GM23248 (cell line): ENCODE data around the gene SEMA3D. TPM values are rescaled to one million over a fixed set of nuclear protein-coding genes. Genes with fewer than 3 reads are reported as not detected.

Experiments used
- DNase-seq: peaks from one replicate; pipeline ENCODE4 v3.0.0-alpha.2; 2015
- H2AFZ ChIP-seq: fragments of 200-600 bp; sonication (generic); 2 replicates; pipeline ENCODE4 v1.6.1; 2016; ENCODE audit warnings: antibody characterized with exemption
- H3F3A ChIP-seq: fragments of 200-600 bp; sonication (generic); 2 replicates; pipeline ENCODE4 v1.6.1; 2016; ENCODE audit warnings: mild to moderate bottlenecking, antibody characterized with exemption, mixed run types; ENCODE audit not compliant: insufficient read depth
- H3K27ac ChIP-seq: fragments of 200-600 bp; sonication (generic); 2 replicates; pipeline ENCODE4 v1.5.1; 2016; ENCODE audit warnings: mild to moderate bottlenecking
- H3K27me3 ChIP-seq: fragments of 200-600 bp; sonication (generic); replicated peaks from 2 replicates; pipeline ENCODE4 v1.6.1; 2016; ENCODE audit warnings: mild to moderate bottlenecking; ENCODE audit not compliant: insufficient read depth
- H3K36me3 ChIP-seq: fragments of 200-600 bp; sonication (generic); 2 replicates; pipeline ENCODE4 v1.6.1; 2016; ENCODE audit warnings: low read depth, mild to moderate bottlenecking
- H3K4me1 ChIP-seq: fragments of 200-600 bp; sonication (generic); 2 replicates; pipeline ENCODE4 v1.6.1; 2016; ENCODE audit warnings: mild to moderate bottlenecking; ENCODE audit not compliant: insufficient read depth
- H3K4me2 ChIP-seq: fragments of 200-600 bp; sonication (generic); one replicate; pipeline ENCODE4 v1.6.1; 2016; ENCODE audit warnings: mild to moderate bottlenecking; ENCODE audit not compliant: unreplicated experiment
- H3K4me3 ChIP-seq: fragments of 200-600 bp; sonication (generic); 2 replicates; pipeline ENCODE4 v1.5.1; 2016; ENCODE audit warnings: mild to moderate bottlenecking
- H3K79me2 ChIP-seq: fragments of 200-600 bp; sonication (generic); 2 replicates; pipeline ENCODE4 v1.6.1; 2016; ENCODE audit warnings: mild to moderate bottlenecking; ENCODE audit not compliant: insufficient read depth
- H3K9ac ChIP-seq: fragments of 200-600 bp; sonication (generic); 2 replicates; pipeline ENCODE4 v1.6.1; 2016; ENCODE audit warnings: mild to moderate bottlenecking
- H3K9me2 ChIP-seq: fragments of 200-600 bp; sonication (generic); 2 replicates; pipeline ENCODE4 v1.6.1; 2016; ENCODE audit warnings: mixed run types, mild to moderate bottlenecking, moderate library complexity; ENCODE audit not compliant: insufficient read depth
- H3K9me3 ChIP-seq: fragments of 200-600 bp; sonication (generic); one replicate; pipeline ENCODE4 v1.6.1; 2017; ENCODE audit warnings: low read depth
- H4K20me1 ChIP-seq: fragments of 200-600 bp; sonication (generic); 2 replicates; pipeline ENCODE4 v1.6.0; 2016; ENCODE audit not compliant: insufficient read depth
- EZH2 ChIP-seq: fragments of 200-600 bp; sonication (generic); IDR thresholded peaks from 2 replicates; pipeline ENCODE4 v1.6.1; 2018; ENCODE audit warnings: antibody characterized with exemption, mild to moderate bottlenecking; ENCODE audit not compliant: insufficient read depth, poor library complexity, severe bottlenecking
- EZH2phosphoT487 ChIP-seq: fragments of 200-600 bp; sonication (generic); IDR thresholded peaks from 2 replicates; pipeline ENCODE4 v1.6.1; 2018; ENCODE audit warnings: antibody characterized with exemption, moderate library complexity, mild to moderate bottlenecking, low read depth; ENCODE audit not compliant: insufficient read depth
- WGBS, 2 experiments: methylation state at CpG; one replicate each; pipeline ENCODE4 v1.1.6; 2015 to 2017; ENCODE audit warnings: low lambda C conversion rate in 2 of 2, low coverage in 1 of 2; ENCODE audit errors: missing lambda C conversion rate in 2 of 2; 5-methylcytosine and 5-hydroxymethylcytosine counted together
- in situ Hi-C: fragments of 300-500 bp; cut with MboI; formaldehyde crosslinking; loops from 2 replicates; pipeline ENCODE4 v1.15.0; 2020
- polyA plus RNA-seq: library from polyadenylated mRNA; unstranded; fragments of >200 nt; fragmentation: Nextera tagmentation; extraction: Ambion mirVana; gene quantifications from 2 replicates; pipeline ENCODE4 v1.2.1, GENCODE V29; 2016
- total RNA-seq: library from RNA; depleted of rRNA; stranded (reverse); fragments of >200 nt; shearing (Covaris generic); gene quantifications from 2 replicates; pipeline ENCODE4 v1.2.3, GENCODE V29; 2014

The SEMA3D gene
- total and polyA plus RNA-seq, 2 experiments from 2014 or later = 4.0 to 6.6 TPM

GRCh38 chr7:85229544-85229943, 42.7 kb upstream of the SEMA3D start:
- no peak for DNase-seq
- Histone ChIP-seq H3K4me3 (no peak overlapping the region), H3K9me3 (no peaks in the 10 kb centered on the region), H4K20me1 (no peaks in the 10 kb centered on the region), H3K4me1 (no peaks in the 10 kb centered on the region), H3F3A (no peaks in the 10 kb centered on the region), H3K79me2 (no peaks in the 10 kb centered on the region), H3K36me3 (no peaks in the 10 kb centered on the region), H3K27me3 (no peaks in the 10 kb centered on the region), H3K27ac (no peak overlapping the region), H3K4me2 (no peak overlapping the region), H3K9ac (no peak overlapping the region), H2AFZ (no peak overlapping the region), H3K9me2 (no peaks in the 10 kb centered on the region)
- in situ Hi-C loops = no loop called here
- TF ChIP-seq EZH2 (no peak), EZH2phosphoT487 (no peak)

- Histone ChIP-seq H3F3A (no peaks in the 10 kb centered on the region), H3K79me2 (no peaks in the 10 kb centered on the region), H3K27ac (no peak overlapping the region), H3K9me3 (no peaks in the 10 kb centered on the region), H3K36me3 (no peaks in the 10 kb centered on the region), H2AFZ (no peak overlapping the region), H3K9me2 (no peaks in the 10 kb centered on the region), H3K4me3 (no peak overlapping the region), H4K20me1 (no peaks in the 10 kb centered on the region), H3K27me3 (no peaks in the 10 kb centered on the region), H3K4me1 (no peaks in the 10 kb centered on the region), H3K4me2 (no peak overlapping the region), H3K9ac (no peak overlapping the region)
- WGBS, 2 experiments = 69 to 73% methylated on average over 3 of the region's 3 CpGs
- TF ChIP-seq EZH2phosphoT487 (no peak), EZH2 (no peak)
- no peak for DNase-seq
- in situ Hi-C loops = no loop called here
Measured at GRCh38 chr7:85226361-85227085, 39.7 kb upstream of the SEMA3D start.

GRCh38 chr7:85224171-85224570, 37.3 kb upstream of the SEMA3D start:
- Histone ChIP-seq H3K36me3 (no peaks in the 10 kb centered on the region), H4K20me1 (no peaks in the 10 kb centered on the region), H3F3A (no peaks in the 10 kb centered on the region), H3K9ac (no peak overlapping the region), H3K4me1 (no peaks in the 10 kb centered on the region), H3K4me2 (no peak overlapping the region), H3K9me3 (no peaks in the 10 kb centered on the region), H3K9me2 (no peaks in the 10 kb centered on the region), H3K79me2 (no peaks in the 10 kb centered on the region), H3K27ac (no peak overlapping the region), H2AFZ (peak overlapping the region; percentile 23), H3K4me3 (no peak overlapping the region), H3K27me3 (no peaks in the 10 kb centered on the region)
- in situ Hi-C loops = no loop called here
- peak; percentile 12 for DNase-seq
- no peak for TF ChIP-seq EZH2phosphoT487
- no peak for TF ChIP-seq EZH2
- WGBS, 2 experiments = 44% methylated on average over 3 of the region's 3 CpGs

- H4K20me1 ChIP-seq = no peaks in the 10 kb centered on the region
- H3K9ac ChIP-seq = no peak overlapping the region
- H3K4me2 ChIP-seq = no peak overlapping the region
- H3K27me3 ChIP-seq = no peaks in the 10 kb centered on the region
- H3K79me2 ChIP-seq = no peaks in the 10 kb centered on the region
- no peaks in the 10 kb centered on the region for H3K36me3 ChIP-seq
- DNase-seq = no peak
- WGBS, 2 experiments = 92 to 95% methylated on average over 4 of the region's 4 CpGs
- in situ Hi-C loops = no loop called here
- H3F3A ChIP-seq = no peaks in the 10 kb centered on the region
- H2AFZ ChIP-seq = no peak overlapping the region
- no peaks in the 10 kb centered on the region for H3K9me2 ChIP-seq
- H3K9me3 ChIP-seq = no peaks in the 10 kb centered on the region
- no peaks in the 10 kb centered on the region for H3K4me1 ChIP-seq
- no peak overlapping the region for H3K27ac ChIP-seq
- H3K4me3 ChIP-seq = no peak overlapping the region
- TF ChIP-seq EZH2 = no peak
- no peak for TF ChIP-seq EZH2phosphoT487
Measured at GRCh38 chr7:85222522-85222921, 35.7 kb upstream of the SEMA3D start.

- Histone ChIP-seq H4K20me1 (no peaks in the 10 kb centered on the region), H3K9me3 (no peaks in the 10 kb centered on the region), H3K9ac (no peak overlapping the region), H3K4me3 (no peak overlapping the region), H3K9me2 (no peaks in the 10 kb centered on the region), H2AFZ (no peak overlapping the region), H3K4me1 (no peaks in the 10 kb centered on the region), H3K36me3 (no peaks in the 10 kb centered on the region), H3K27me3 (no peaks in the 10 kb centered on the region), H3K4me2 (no peak overlapping the region), H3F3A (no peaks in the 10 kb centered on the region), H3K27ac (no peak overlapping the region), H3K79me2 (no peaks in the 10 kb centered on the region)
- no peak for DNase-seq
- in situ Hi-C loops = no loop called here
- TF ChIP-seq EZH2 = no peak
- TF ChIP-seq EZH2phosphoT487 = no peak
Measured at GRCh38 chr7:85221796-85222195, 34.9 kb upstream of the SEMA3D start.
